Measurements from ENCODE around the gene PCIF1.

PCIF1 gene

GRCh38 chr20:45888681-45889080 is 45.8 kb upstream of the PCIF1 start:
- Histone ChIP-seq H3K27me3 (ENCODE audit: control insufficient read depth, low read length) (no peaks in the 10 kb centered on the region), H3K9me2 (replicated peaks; ENCODE audit: control insufficient read depth, low read length) (no peaks in the 10 kb centered on the region), H3K79me2 (ENCODE audit: control insufficient read depth, low read length) (peaks cover under 1% of the 10 kb centered on the region), H3K4me3 (ENCODE audit: low read length) (no peak overlapping the region), H3F3A (ENCODE audit: control insufficient read depth, insufficient read depth) (no peaks in the 10 kb centered on the region), H3K4me2 (ENCODE audit: low read length) (no peak overlapping the region), H3K27ac (ENCODE audit: low read depth, low read length) (no peak overlapping the region), H4K20me1 (ENCODE audit: control insufficient read depth, insufficient read depth, low read depth, low read length) (no peaks in the 10 kb centered on the region), H3K9me3 (ENCODE audit: control insufficient read depth, insufficient read depth, low read length) (no peaks in the 10 kb centered on the region), H3K4me1 (ENCODE audit: control insufficient read depth, low read length) (peaks cover 23% of the 10 kb centered on the region), H3K36me3 (ENCODE audit: control insufficient read depth, low read length) (peaks cover 14% of the 10 kb centered on the region)
- TF ChIP-seq EZH2phosphoT487 (IDR thresholded peaks at IDR 0.05; ENCODE audit: borderline replicate concordance, low read length) (no peak), CTCF (IDR thresholded peaks at IDR 0.05; ENCODE audit: low read depth, low read length, poor library complexity, severe bottlenecking) (no peak)

GRCh38 chr20:45890077-45890984 is 44.2 kb upstream of the PCIF1 start:
- Histone ChIP-seq H3K4me1 (ENCODE audit: control insufficient read depth, low read length) (peaks cover 23% of the 10 kb centered on the region), H3K27ac (ENCODE audit: low read depth, low read length) (no peak overlapping the region)

GRCh38 chr20:45890985-45891983 is 43.2 kb upstream of the PCIF1 start, which contains the start of the genes CTSA and NEURL2:
CTSA (plus strand) TSS chr20:45891335; CDS start chr20:45891569, 234 bp downstream.
NEURL2 (minus strand) TSS chr20:45891208; CDS start chr20:45890991, 217 bp downstream.
- no peaks in the 10 kb centered on the region for H3K27me3 ChIP-seq (ENCODE audit: control insufficient read depth, low read length)
- TF ChIP-seq CTCF (IDR thresholded peaks at IDR 0.05; ENCODE audit: low read depth, low read length, poor library complexity, severe bottlenecking) (peak; percentile 3), EZH2phosphoT487 (IDR thresholded peaks at IDR 0.05; ENCODE audit: borderline replicate concordance, low read length) (no peak)
- peaks cover 2% of the 10 kb centered on the region for H3K36me3 ChIP-seq (ENCODE audit: control insufficient read depth, low read length)
- H3K9me3 ChIP-seq (ENCODE audit: control insufficient read depth, insufficient read depth, low read length) = no peaks in the 10 kb centered on the region
- no peaks in the 10 kb centered on the region for H3F3A ChIP-seq (ENCODE audit: control insufficient read depth, insufficient read depth)
- H3K79me2 ChIP-seq (ENCODE audit: control insufficient read depth, low read length) = no peaks in the 10 kb centered on the region
- H3K4me3 ChIP-seq (ENCODE audit: low read length) = peak within 1 kb of the TSS; percentile 83
- no peaks in the 10 kb centered on the region for H3K9me2 ChIP-seq (replicated peaks; ENCODE audit: control insufficient read depth, low read length)
- peaks cover 23% of the 10 kb centered on the region for H3K4me1 ChIP-seq (ENCODE audit: control insufficient read depth, low read length)
- H3K4me2 ChIP-seq (ENCODE audit: low read length) = peak within 1 kb of the TSS; percentile 82
- H3K27ac ChIP-seq (ENCODE audit: low read depth, low read length) = no peak within 1 kb of the TSS
- no peaks in the 10 kb centered on the region for H4K20me1 ChIP-seq (ENCODE audit: control insufficient read depth, insufficient read depth, low read depth, low read length)

More at GRCh38 chr20:45890077-45890984, 44.2 kb upstream of the PCIF1 start:
- TF ChIP-seq EZH2phosphoT487 (IDR thresholded peaks at IDR 0.05; ENCODE audit: borderline replicate concordance, low read length) (no peak), CTCF (IDR thresholded peaks at IDR 0.05; ENCODE audit: low read depth, low read length, poor library complexity, severe bottlenecking) (peak; percentile 48)
- H3K27me3 ChIP-seq (ENCODE audit: control insufficient read depth, low read length) = no peaks in the 10 kb centered on the region
- H3F3A ChIP-seq (ENCODE audit: control insufficient read depth, insufficient read depth) = no peaks in the 10 kb centered on the region
- no peaks in the 10 kb centered on the region for H3K79me2 ChIP-seq (ENCODE audit: control insufficient read depth, low read length)
- H3K36me3 ChIP-seq (ENCODE audit: control insufficient read depth, low read length) = peaks cover 5% of the 10 kb centered on the region
- peak overlapping the region; percentile 83 for H3K4me3 ChIP-seq (ENCODE audit: low read length)
- H4K20me1 ChIP-seq (ENCODE audit: control insufficient read depth, insufficient read depth, low read depth, low read length) = no peaks in the 10 kb centered on the region
- no peaks in the 10 kb centered on the region for H3K9me2 ChIP-seq (replicated peaks; ENCODE audit: control insufficient read depth, low read length)
- no peaks in the 10 kb centered on the region for H3K9me3 ChIP-seq (ENCODE audit: control insufficient read depth, insufficient read depth, low read length)
- peak overlapping the region; percentile 82 for H3K4me2 ChIP-seq (ENCODE audit: low read length)
